G401.6 (cell line): ENCODE measurements around the gene ZNF608.

Experiments used
- FAIRE-seq: peaks from 2 replicates; lab custom pipeline; 2012; peaks lifted over from hg19 to GRCh38; lab: Jason Lieb, UNC

ZNF608 gene

GRCh38 chr5:124736805-124737188 lies 9.6 kb downstream of the ZNF608 start:
- peak; percentile 11 for FAIRE-seq

GRCh38 chr5:124736082-124736804 lies 10.2 kb downstream of the ZNF608 start:
- peak; percentile 8 for FAIRE-seq

- FAIRE-seq, result peak; percentile 60
Observed at GRCh38 chr5:124735169-124735858, 11.1 kb downstream of the ZNF608 start.

GRCh38 chr5:124734574-124735168 lies 11.8 kb downstream of the ZNF608 start:
- peak; percentile 91 for FAIRE-seq

GRCh38 chr5:124733329-124733650 lies 13.1 kb downstream of the ZNF608 start:
- FAIRE-seq, result no peak

GRCh38 chr5:124732428-124733328 lies 13.8 kb downstream of the ZNF608 start:
- peak; percentile 27 for FAIRE-seq

- FAIRE-seq, result peak; percentile 33
Observed at GRCh38 chr5:124730381-124730780, 16.1 kb downstream of the ZNF608 start.

- FAIRE-seq, result peak; percentile 13
Observed at GRCh38 chr5:124729720-124730359, 16.6 kb downstream of the ZNF608 start.

GRCh38 chr5:124728968-124729332 lies 17.5 kb downstream of the ZNF608 start:
- FAIRE-seq, result no peak

GRCh38 chr5:124728331-124728967 lies 18.0 kb downstream of the ZNF608 start:
- FAIRE-seq, result no peak

- FAIRE-seq, result no peak
Observed at GRCh38 chr5:124726631-124727362, 19.6 kb downstream of the ZNF608 start.

- no peak for FAIRE-seq
Observed at GRCh38 chr5:124725622-124726258, 20.7 kb downstream of the ZNF608 start.

GRCh38 chr5:124725040-124725434 lies 21.4 kb downstream of the ZNF608 start:
- FAIRE-seq, result no peak

GRCh38 chr5:124724357-124725039 lies 21.9 kb downstream of the ZNF608 start:
- no peak for FAIRE-seq

GRCh38 chr5:124721229-124721735 lies 25.2 kb downstream of the ZNF608 start:
- FAIRE-seq, result no peak

- no peak for FAIRE-seq
Observed at GRCh38 chr5:124720593-124720992, 25.8 kb downstream of the ZNF608 start.

GRCh38 chr5:124719113-124719967 lies 27.1 kb downstream of the ZNF608 start:
- no peak for FAIRE-seq

- FAIRE-seq, result no peak
Observed at GRCh38 chr5:124718380-124718789, 28.1 kb downstream of the ZNF608 start.

- no peak for FAIRE-seq
Observed at GRCh38 chr5:124716169-124716568, 30.3 kb downstream of the ZNF608 start.
